NCI-H1417 treated with DMSO at 0.1 percent for 48 hours (cell line): ENCODE results near the gene NME8.

Experiments used
- DNase-seq: peaks from one replicate; lab custom pipeline; 2025; lab: John Stamatoyannopoulos, UW

The NME8 gene

GRCh38 chr7:37899712-37900247 is 51.4 kb downstream of the NME8 start:
- no peak for DNase-seq

GRCh38 chr7:37901236-37901827 is 52.9 kb downstream of the NME8 start:
- DNase-seq, result no peak

- DNase-seq, result no peak
Observed at GRCh38 chr7:37901890-37902524, 53.6 kb downstream of the NME8 start.

GRCh38 chr7:37908221-37908788 is 59.9 kb downstream of the NME8 start:
- DNase-seq, result no peak

- DNase-seq, result no peak
Observed at GRCh38 chr7:37912756-37913155, 64.4 kb downstream of the NME8 start.

- no peak for DNase-seq
Observed at GRCh38 chr7:37915438-37915837, 67.0 kb downstream of the NME8 start.

DNA sequence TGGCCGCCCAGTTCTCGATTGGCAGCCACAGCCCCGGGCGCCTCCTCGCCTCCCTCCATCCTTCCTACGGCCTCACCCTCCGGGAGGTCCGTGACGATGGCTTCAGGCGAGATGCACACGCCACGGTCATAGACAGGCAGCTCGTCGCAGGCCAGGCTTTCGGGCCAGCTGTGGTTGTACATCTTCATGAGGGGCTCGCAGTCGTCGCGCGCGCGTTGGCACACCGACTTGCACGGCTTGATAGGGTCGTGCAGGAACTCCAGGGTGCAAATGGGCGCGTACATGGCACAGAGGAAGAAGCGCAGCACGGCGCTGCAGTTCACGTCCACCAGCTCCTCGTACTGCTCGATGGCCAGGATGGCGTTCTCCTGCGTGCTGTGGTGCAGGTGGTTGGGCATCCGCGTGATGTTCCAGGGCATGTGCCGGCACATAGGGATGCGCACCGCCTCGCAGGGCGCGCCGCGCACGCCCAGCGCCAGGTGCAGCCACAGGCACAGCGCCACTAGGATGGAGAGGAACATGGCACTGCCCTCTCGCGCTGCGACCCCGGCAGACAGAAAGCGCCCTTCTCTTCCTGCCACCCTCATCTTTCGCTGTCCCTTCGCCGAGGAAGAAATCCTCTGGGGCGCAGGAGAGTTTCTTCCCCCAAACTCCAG is 67.7 kb downstream of the NME8 start:
- DNase-seq, result no peak

- no peak for DNase-seq
Observed at GRCh38 chr7:37916673-37917660, 68.6 kb downstream of the NME8 start, which contains the start of gene SFRP4. SFRP4 (minus strand) TSS chr7:37916817; CDS start chr7:37916537, 280 bp downstream.

DNA sequence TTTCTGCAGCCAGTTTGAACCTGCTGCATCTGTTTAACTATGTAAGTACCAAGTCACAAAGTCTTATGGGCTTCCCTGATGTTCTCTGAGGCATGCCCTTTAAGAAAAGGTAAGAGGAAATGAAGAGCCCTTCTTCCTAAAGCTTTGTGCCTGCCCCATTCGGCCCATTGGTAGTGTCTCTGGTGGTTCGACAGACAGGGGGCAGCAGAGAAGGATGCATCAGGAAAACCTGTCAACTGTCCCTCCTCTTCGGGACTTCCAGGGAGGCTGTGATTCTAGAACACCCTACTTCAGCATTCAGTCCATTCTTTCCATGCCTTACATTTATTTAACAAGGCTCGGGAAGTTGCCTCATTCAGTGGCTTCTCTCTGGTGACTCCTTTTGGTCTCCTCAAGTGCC is 70.1 kb downstream of the NME8 start:
- DNase-seq, result no peak

- no peak for DNase-seq
Observed at GRCh38 chr7:37920305-37920848, 72.0 kb downstream of the NME8 start, which contains the start of gene EPDR1. EPDR1 (plus strand) TSS chr7:37920640; CDS start chr7:37920940, 300 bp downstream.

GRCh38 chr7:37920849-37921805 is 72.7 kb downstream of the NME8 start:
- no peak for DNase-seq

DNA sequence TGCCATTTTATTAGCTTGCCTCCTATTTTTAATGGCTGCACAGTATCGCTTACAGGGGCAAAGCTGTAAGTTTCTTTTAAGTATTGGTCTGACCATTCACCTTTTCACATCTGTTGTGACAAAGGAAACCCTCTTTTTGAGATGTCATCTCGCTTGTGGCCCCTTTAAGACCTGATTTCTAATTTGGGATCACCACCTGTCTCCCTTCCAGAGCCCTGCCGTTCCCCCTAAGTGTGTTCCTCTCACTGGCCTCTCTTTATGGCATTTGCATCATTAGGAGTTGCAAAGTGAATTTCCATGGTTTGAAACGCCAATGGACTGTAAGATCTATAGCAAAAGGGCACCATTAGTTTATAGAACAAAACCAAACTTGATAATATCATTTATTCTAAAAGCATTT is 73.5 kb downstream of the NME8 start:
- DNase-seq, result no peak

- no peak for DNase-seq
Observed at GRCh38 chr7:37923996-37924395, 75.6 kb downstream of the NME8 start.

GRCh38 chr7:37924491-37925041 is 76.2 kb downstream of the NME8 start:
- no peak for DNase-seq

DNA sequence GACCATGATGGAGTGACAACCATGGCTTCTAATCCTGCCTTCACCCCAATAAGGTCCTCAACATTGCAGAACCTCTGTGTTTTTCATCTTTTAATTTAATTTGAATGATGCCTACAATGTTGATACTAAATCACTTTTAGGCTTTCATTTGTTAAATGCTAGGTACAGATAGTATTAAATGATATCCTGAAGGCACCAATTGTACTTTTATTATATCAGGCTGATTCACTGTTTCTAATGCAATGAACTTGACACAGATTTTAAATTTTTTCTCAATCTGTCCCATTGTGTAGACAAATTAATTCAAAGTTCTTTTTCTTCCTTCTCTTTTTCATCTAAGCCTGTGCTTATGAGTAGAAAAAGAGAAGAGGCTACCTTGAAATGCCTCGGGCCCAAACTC is 77.2 kb downstream of the NME8 start:
- no peak for DNase-seq

DNA sequence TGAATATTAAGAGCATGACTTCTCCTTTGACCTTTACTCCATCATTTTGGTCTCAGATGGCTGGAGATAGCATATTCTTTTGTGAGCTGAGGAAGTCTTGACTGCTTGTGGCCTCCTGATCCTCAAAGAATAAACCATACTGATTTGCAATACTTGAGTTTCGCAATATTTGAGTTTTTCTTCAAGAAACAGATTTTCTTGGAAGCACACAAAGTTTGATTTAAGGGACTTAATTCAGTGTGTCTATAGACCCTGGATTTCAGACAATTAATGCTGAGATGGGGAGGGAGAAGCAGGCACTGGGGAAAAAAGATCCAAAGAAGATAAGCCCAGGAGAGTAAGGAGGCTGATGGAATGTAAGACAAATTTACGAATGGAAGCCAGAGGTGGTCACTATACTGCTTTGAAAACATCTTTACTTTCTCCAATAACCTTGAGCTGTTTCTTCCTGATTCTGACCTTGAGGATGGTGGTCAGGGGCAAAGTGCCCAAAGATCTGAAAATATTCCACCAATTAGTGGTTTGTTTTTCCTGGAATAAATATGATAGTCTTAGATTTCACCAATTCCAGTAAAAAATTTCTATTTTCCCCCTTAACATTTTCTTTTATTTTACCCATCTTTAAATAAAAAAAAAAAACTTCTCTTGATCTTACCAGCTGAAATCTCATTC is 79.5 kb downstream of the NME8 start:
- no peak for DNase-seq

- no peak for DNase-seq
Observed at GRCh38 chr7:37928878-37929277, 80.5 kb downstream of the NME8 start.

GRCh38 chr7:37930226-37930948 is 82.0 kb downstream of the NME8 start:
- no peak for DNase-seq
